ENCODE measurements around the gene ENOX2.

GRCh38 chrX:130645955-130646583 is 256.9 kb downstream of the ENOX2 start:
- no peak for TF ChIP-seq CTCF (conservative IDR thresholded peaks at IDR 0.05; ENCODE audit: low read length)
- no peak for TF ChIP-seq EZH2phosphoT487 (IDR thresholded peaks at IDR 0.05; ENCODE audit: borderline replicate concordance)
